Transverse colon (tissue), 4 donors: ENCODE measurements around the gene HELZ2. TPM values are rescaled to one million over a fixed set of nuclear protein-coding genes. Genes with fewer than 3 reads are reported as not detected.

Experiments
- DNase-seq: peaks from one replicate; pipeline ENCODE4 v3.0.0-alpha.2; 2019
- H3K27ac ChIP-seq, 4 donors: fragments of 200-600 bp; sonication (generic); 2 replicates each; pipeline ENCODE4 v1.5.1; 2016 to 2018; ENCODE audit warnings: inconsistent platforms in 4 of 4
- H3K27me3 ChIP-seq: fragments of 200-600 bp; sonication (generic); 2 replicates; pipeline ENCODE4 v1.5.1; 2017; ENCODE audit warnings: inconsistent platforms
- H3K36me3 ChIP-seq, 4 donors: fragments of 200-600 bp; sonication (generic); 2 replicates each; pipeline ENCODE4 v1.5.1; 2017 to 2019; ENCODE audit warnings: inconsistent platforms in 4 of 4
- H3K4me1 ChIP-seq, 4 donors: fragments of 200-600 bp; sonication (generic); 2 replicates each; pipeline ENCODE4 v1.5.1; 2017 to 2020; ENCODE audit warnings: inconsistent platforms in 4 of 4
- H3K4me3 ChIP-seq, 4 donors: fragments of 200-600 bp; sonication (generic); 1 replicate in 1 of 4; 2 replicates in 3 of 4; pipeline versions ENCODE4 v1.5.1 to v1.6.1; 2017 to 2019; ENCODE audit warnings: inconsistent platforms in 4 of 4
- H3K9me3 ChIP-seq, 2 donors: fragments of 200-600 bp; sonication (generic); 2 replicates each; pipeline ENCODE4 v1.5.1; 2017 to 2019; ENCODE audit warnings: inconsistent platforms in 2 of 2
- EP300 ChIP-seq: sonication (generic); formaldehyde crosslinking; IDR thresholded peaks from one replicate; pipeline ENCODE4 v1.6.1; 2017; ENCODE audit warnings: antibody characterized with exemption, low read depth
- POLR2A ChIP-seq: fragments of 450-650 bp; IDR thresholded peaks from one replicate; pipeline ENCODE4 v1.6.1; 2016; ENCODE audit warnings: antibody characterized with exemption, mild to moderate bottlenecking, moderate library complexity
- POLR2AphosphoS5 ChIP-seq, 3 donors: sonication (generic); formaldehyde crosslinking; IDR thresholded peaks; one replicate each; pipeline ENCODE4 v1.6.1; 2016; ENCODE audit warnings: antibody characterized with exemption in 3 of 3
- WGBS, 2 donors: methylation state at CpG; one replicate each; pipeline ENCODE4 v1.1.5; 2018; ENCODE audit warnings: low coverage in 1 of 2; 5-methylcytosine and 5-hydroxymethylcytosine counted together
- in situ Hi-C, 4 donors: fragments of 200-750 bp; cut with MboI; loops; one replicate each; pipeline versions ENCODE4 v1.15.0 to v1.15.1; 2017; ENCODE audit warnings: low sequenced_read_pairs in 3 of 4, low pct_ligation_motif_present in 1 of 4, low pct_unique_long_range_greater_than_20kb in 1 of 4
- intact Hi-C: fragments of 100-400 bp; cut with DNase I; formaldehyde crosslinking; loops from one replicate; pipeline ENCODE4 v1.15.1; 2023; ENCODE audit warnings: low total_unique reads
- total RNA-seq, 4 donors: library from RNA; depleted of rRNA; stranded (reverse); fragments of >200 nt; gene quantifications; one replicate each; pipeline ENCODE4 v1.1.0, GENCODE V29; 2016
- TF ChIP-seq, protein P1 (sequence below), 5 experiments: fragments of 200-600 bp in 3 of 5; fragments of 450-650 bp in 2 of 5; sonication (generic) in 3 of 5; IDR thresholded peaks; 1 replicate in 2 of 5; 2 replicates in 3 of 5; pipeline ENCODE4 v1.5.1; 2016 to 2017; ENCODE audit warnings: antibody characterized with exemption in 5 of 5, inconsistent platforms in 3 of 5, mild to moderate bottlenecking in 2 of 5, moderate library complexity in 1 of 5

The HELZ2 gene
- total RNA-seq, 4 donors from 2014 or later, result 32.9 to 49.4 (median 38.8) TPM

GRCh38 chr20:63599396-63600050, 25.5 kb upstream of the HELZ2 start:
- no peak for TF ChIP-seq POLR2A
- TF ChIP-seq, protein P1, sequence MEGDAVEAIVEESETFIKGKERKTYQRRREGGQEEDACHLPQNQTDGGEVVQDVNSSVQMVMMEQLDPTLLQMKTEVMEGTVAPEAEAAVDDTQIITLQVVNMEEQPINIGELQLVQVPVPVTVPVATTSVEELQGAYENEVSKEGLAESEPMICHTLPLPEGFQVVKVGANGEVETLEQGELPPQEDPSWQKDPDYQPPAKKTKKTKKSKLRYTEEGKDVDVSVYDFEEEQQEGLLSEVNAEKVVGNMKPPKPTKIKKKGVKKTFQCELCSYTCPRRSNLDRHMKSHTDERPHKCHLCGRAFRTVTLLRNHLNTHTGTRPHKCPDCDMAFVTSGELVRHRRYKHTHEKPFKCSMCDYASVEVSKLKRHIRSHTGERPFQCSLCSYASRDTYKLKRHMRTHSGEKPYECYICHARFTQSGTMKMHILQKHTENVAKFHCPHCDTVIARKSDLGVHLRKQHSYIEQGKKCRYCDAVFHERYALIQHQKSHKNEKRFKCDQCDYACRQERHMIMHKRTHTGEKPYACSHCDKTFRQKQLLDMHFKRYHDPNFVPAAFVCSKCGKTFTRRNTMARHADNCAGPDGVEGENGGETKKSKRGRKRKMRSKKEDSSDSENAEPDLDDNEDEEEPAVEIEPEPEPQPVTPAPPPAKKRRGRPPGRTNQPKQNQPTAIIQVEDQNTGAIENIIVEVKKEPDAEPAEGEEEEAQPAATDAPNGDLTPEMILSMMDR (IDR thresholded peaks at IDR 0.05), result no peak
- no peak for TF ChIP-seq POLR2AphosphoS5 (IDR thresholded peaks at IDR 0.05)
- H3K4me1 ChIP-seq, result no peaks in the 10 kb centered on the region
- H3K9me3 ChIP-seq, result no peaks in the 10 kb centered on the region
- peaks cover 0 to 36% (median 12%) of the 10 kb centered on the region in 4 donors for H3K36me3 ChIP-seq
- H3K4me3 ChIP-seq, result no peak overlapping the region
- H3K27me3 ChIP-seq, result no peaks in the 10 kb centered on the region
- no peak overlapping the region for H3K27ac ChIP-seq
- intact Hi-C loops, result no loop called here
- 91 to 93% methylated on average over 23 to 27 of the region's 27 CpGs for WGBS, 2 donors
- in situ Hi-C loops, result no loop called here
- DNase-seq, result no peak

DNA sequence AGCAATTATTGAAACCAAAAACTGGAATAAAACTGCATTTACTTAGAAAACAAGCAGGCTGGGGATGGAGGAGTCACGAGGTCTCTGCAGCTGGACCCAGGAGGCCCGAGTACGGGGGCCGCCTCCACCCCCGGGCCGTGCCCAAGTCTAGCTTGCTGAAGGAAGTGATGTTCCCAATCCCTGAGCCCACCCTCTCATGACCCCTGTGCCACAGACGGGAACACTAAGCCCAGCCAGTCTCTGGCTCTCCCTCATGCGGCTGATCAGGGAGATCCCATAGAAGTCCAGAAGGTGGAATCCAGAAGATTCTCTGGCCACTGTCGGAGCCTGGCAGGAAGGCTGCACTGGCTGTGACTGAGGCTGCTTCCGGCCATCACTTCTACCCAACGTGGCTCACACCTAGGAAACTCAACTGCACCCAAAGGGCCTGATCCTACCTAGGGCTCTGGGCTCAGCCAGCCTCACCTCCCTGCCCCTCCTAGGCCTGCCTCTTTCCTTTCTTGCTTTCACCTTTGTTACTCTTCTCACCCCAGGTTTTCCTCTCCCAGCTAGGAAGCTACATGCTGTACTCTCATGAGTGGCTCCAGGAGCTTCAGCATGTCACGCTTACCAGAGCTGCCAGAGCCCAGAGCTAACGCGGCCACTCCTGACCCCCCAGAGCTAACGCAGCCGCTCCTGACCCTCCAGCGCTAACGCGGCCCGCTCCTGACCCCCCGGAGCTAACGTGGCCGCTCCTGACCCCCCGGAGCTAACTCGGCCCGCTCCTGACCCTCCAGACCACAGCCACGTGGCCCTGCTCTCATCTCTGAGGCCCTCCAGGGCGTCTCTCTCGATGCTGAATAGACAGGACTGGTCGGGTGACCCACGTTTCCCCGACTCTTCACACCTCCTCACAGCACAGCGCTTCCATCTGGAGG, 24.7 kb upstream of the HELZ2 start:
- intact Hi-C loops, result no loop called here
- no peak for DNase-seq
- H3K9me3 ChIP-seq, result no peaks in the 10 kb centered on the region
- in situ Hi-C loops, result no loop called here
- TF ChIP-seq POLR2A (no peak), POLR2AphosphoS5 (IDR thresholded peaks at IDR 0.05) (no peak), EP300 (no peak)
- TF ChIP-seq, protein P1 (IDR thresholded peaks at IDR 0.05), result no peak
- H3K4me1 ChIP-seq, result no peaks in the 10 kb centered on the region
- no peak overlapping the region for H3K27ac ChIP-seq
- peaks cover 0 to 36% (median 12%) of the 10 kb centered on the region in 4 donors for H3K36me3 ChIP-seq
- no peak overlapping the region for H3K4me3 ChIP-seq
- WGBS, 2 donors, result 88 to 91% methylated on average over 9 to 33 of the region's 33 CpGs
- no peaks in the 10 kb centered on the region for H3K27me3 ChIP-seq

DNA sequence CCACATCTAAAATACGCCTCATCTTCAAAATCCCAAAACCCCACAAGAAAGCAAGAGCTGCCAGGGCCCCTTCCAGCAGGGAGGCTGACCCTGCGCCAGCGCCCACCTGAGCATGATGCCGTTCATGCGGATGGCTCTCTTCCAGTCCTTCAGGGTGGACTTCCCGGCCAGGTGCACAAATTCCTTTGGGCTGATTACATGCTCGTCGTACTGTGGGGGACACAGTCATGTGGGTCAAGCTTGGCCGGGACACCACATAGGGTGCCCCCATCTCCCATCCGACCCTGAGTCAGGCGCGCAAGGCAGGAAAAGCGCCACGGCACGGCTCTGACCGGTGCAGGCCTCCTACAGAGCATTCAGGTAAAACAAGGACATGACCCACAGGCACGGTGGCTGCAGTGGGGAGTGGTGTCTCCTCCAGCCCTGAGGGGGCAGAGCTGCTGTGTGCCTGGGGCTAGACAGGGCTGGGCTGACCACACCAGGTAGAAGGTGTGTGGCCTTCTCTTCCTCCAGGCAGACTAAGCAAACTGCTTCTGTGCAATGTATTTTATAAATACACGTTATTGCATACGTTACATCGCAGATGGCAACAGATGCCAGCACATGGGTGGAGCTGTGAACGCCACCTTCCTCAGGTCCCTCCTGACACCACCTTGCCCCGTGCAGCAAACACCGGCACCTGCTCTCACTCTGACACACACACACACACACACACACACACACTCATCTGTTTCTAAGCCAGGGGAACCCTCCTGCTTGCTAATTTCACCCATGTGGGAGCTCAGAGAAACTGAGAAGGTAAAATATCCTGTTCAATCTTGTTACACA, 23.8 kb upstream of the HELZ2 start:
- Histone ChIP-seq H3K27me3 (no peaks in the 10 kb centered on the region), H3K36me3 (peaks cover 0 to 33% (median 11%) of the 10 kb centered on the region in 4 donors), H3K27ac (no peak overlapping the region), H3K9me3 (no peaks in the 10 kb centered on the region), H3K4me3 (no peak overlapping the region), H3K4me1 (no peaks in the 10 kb centered on the region)
- WGBS, 2 donors, result 88 to 100% methylated on average over 1 to 22 of the region's 23 CpGs
- DNase-seq, result no peak
- in situ Hi-C loops (no loop called here), intact Hi-C loops (no loop called here)
- TF ChIP-seq EP300 (no peak), POLR2AphosphoS5 (IDR thresholded peaks at IDR 0.05) (no peak), POLR2A (no peak)
- TF ChIP-seq, protein P1 (IDR thresholded peaks at IDR 0.05), result no peak

DNA sequence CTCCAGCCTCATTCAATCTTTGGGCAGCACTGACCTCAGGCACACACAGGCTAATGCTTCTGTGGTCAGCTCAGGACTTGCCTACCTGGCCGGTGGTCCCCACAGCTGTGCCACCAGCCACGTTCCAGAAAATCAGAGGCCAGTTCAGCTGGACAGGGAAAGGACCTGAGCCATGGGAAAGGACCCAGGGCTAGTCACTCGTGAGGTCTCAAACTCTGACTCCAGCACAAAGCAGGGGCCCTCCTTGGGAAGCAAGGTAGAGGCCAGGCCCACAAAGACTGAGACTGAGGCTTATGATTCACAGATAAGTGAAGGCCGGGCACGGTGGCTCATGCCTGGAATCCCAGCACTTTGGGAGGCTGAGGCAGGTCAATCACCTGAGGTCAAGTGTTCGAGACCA, 22.4 kb upstream of the HELZ2 start:
- in situ Hi-C loops (no loop called here), intact Hi-C loops (no loop called here)
- no peaks in the 10 kb centered on the region for H3K9me3 ChIP-seq
- WGBS, 2 donors, result 98% methylated on average over 6 of the region's 6 CpGs; no CpG with 5 or more reads in 1 of the 2 donors
- H3K27ac ChIP-seq, result no peak overlapping the region
- no peaks in the 10 kb centered on the region for H3K27me3 ChIP-seq
- no peak overlapping the region for H3K4me3 ChIP-seq
- no peaks in the 10 kb centered on the region for H3K4me1 ChIP-seq
- no peak for TF ChIP-seq EP300
- DNase-seq, result no peak
- peaks cover 0 to 28% (median 8%) of the 10 kb centered on the region in 4 donors for H3K36me3 ChIP-seq
